Heart right ventricle (tissue), 16 donors: ENCODE results near the gene TMEM256. TPM values are rescaled to one million over a fixed set of nuclear protein-coding genes. Genes with fewer than 3 reads are reported as not detected.

Experiments used
- ATAC-seq, 8 donors: fragments of 200-7000 bp; cut with Tn5 transposase; one replicate each; pipeline ENCODE4 v1.9.1; 2020; ENCODE audit warnings: mild to moderate bottlenecking in 8 of 8, moderate library complexity in 8 of 8, moderate number of reproducible peaks in 1 of 8
- DNase-seq, 2 donors: peaks; one replicate each; pipeline ENCODE4 v3.0.0-alpha.2; 2020
- H3K27ac ChIP-seq, 10 donors: fragments of 200-600 bp; sonication (generic) in 2 of 10; one replicate each; pipeline versions ENCODE4 v1.5.0 to v1.8.0; 2020 to 2022; ENCODE audit warnings: mild to moderate bottlenecking in 3 of 10
- H3K27me3 ChIP-seq, 7 donors: fragments of 200-600 bp; one replicate each; pipeline ENCODE4 v1.8.0; 2021 to 2022; ENCODE audit warnings: mild to moderate bottlenecking in 2 of 7
- H3K36me3 ChIP-seq, 9 donors: fragments of 200-600 bp; sonication (generic) in 1 of 9; one replicate each; pipeline versions ENCODE4 v1.5.0 to v1.8.0; 2020 to 2022; ENCODE audit warnings: mild to moderate bottlenecking in 2 of 9
- H3K4me1 ChIP-seq, 9 donors: fragments of 200-600 bp; sonication (generic) in 1 of 9; one replicate each; pipeline versions ENCODE4 v1.5.0 to v1.8.0; 2020 to 2022; ENCODE audit warnings: mild to moderate bottlenecking in 4 of 9
- H3K4me3 ChIP-seq, 10 donors: fragments of 200-600 bp; sonication (generic) in 2 of 10; one replicate each; pipeline versions ENCODE4 v1.5.0 to v1.8.0; 2020 to 2022; ENCODE audit warnings: mild to moderate bottlenecking in 7 of 10, moderate library complexity in 2 of 10
- H3K9me3 ChIP-seq, 11 donors: fragments of 200-600 bp in 10 of 11; sonication (generic) in 2 of 11; one replicate each; pipeline versions ENCODE4 v1.5.0 to v1.8.0; 2013 to 2022; ENCODE audit warnings: mild to moderate bottlenecking in 2 of 11, control low read depth in 1 of 11, moderate library complexity in 1 of 11
- CTCF ChIP-seq, 9 donors: fragments of 200-600 bp; sonication (generic) in 2 of 9; IDR thresholded peaks; one replicate each; pipeline versions ENCODE4 v1.5.0 to v1.8.0; 2021 to 2022; ENCODE audit warnings: antibody characterized with exemption in 9 of 9, mild to moderate bottlenecking in 5 of 9, moderate library complexity in 1 of 9
- WGBS, 2 donors: extraction: QIAGEN DNeasy Blood & Tissue Kit; methylation state at CpG; one replicate each; pipeline ENCODE4 v1.1.7; 2013; ENCODE audit warnings: inconsistent platforms in 1 of 2; 5-methylcytosine and 5-hydroxymethylcytosine counted together
- intact Hi-C, 10 donors: fragments of 100-400 bp; cut with DNase I; formaldehyde crosslinking; loops; one replicate each; pipeline versions ENCODE4 v1.11.1 to v1.14.2; 2022
- polyA plus RNA-seq, 2 donors: library from polyadenylated mRNA; stranded (reverse); fragments of 200-250 nt; gene quantifications; one replicate each; pipeline ENCODE4 v1.2.3, GENCODE V29; 2013
- total RNA-seq, 10 donors: library from RNA; stranded (reverse); fragmentation: NEBNext Ultra II Directional in 3 of 10; extraction: Animal tissue kit (Norgen Biotek cat#: 25700) in 3 of 10; gene quantifications; one replicate each; pipeline versions ENCODE4 v1.2.1 to v1.2.4, GENCODE V29; 2021 to 2023
- donor health status: Arrhythmogenic right ventricular cardiomyopathy.
- donor health status: ischemic (EF 13 %, LVEDD 7.1; RV severe dilation, severe dysfunction).
- donor health status: healthy with polysubstance abuse.
- donor health status: DM: no; HTN: yes; CAD: no.
- donor health status: DM: no; HTN: no; CAD: no.
- donor health status: ischemic (EF 25% LVEDD 6.9; RV normal size, moderate dysfunction).
- donor health status: ischemic (EF 25% LVEDD 5.7; RV mildly dilated, moderate dysfunction).
- donor health status: healthy.
- donor health status: DM: yes; HTN: yes; CAD: no.
- donor health status: Ischemic cardiomyopathy.
- donor health status: ischemic (EF 35%, LVEDD 5.7; RV mildly dilated, moderate dysfunction).
- donor health status: nonischemic (EF 11% LVEDD 7.7; RV severe dilation, severe dysfunction).
- donor health status: DM: yes; HTN: yes; CAD: no.
- donor health status: PGD.
- donor health status: ischemic (EF 29% LVEDD 5.4; RV normal size, mild dysfunction).
- donor health status: nonischemic (EF 23%, LVEDD 6.1; RV moderate dilation, normal function).

TMEM256 gene
- total and polyA plus RNA-seq, 12 donors, result 61.8 to 169 (median 75.5) TPM

GRCh38 chr17:7403727-7403976 is 245 bp downstream of the TMEM256 start:
- DNase-seq (peak in 1 of 2 donors; percentile 73), ATAC-seq (peak; percentile 44 to 74 (median 64))
- no peak for TF ChIP-seq CTCF (IDR thresholded peaks at IDR 0.05)
- Histone ChIP-seq H3K36me3 (peaks cover 0 to 7% (median 0%) of the 10 kb centered on the region in 9 donors), H3K27me3 (peaks cover 0 to 17% (median 0%) of the 10 kb centered on the region in 7 donors), H3K4me3 (peak overlapping the region; percentile 50 to 87 (median 68)), H3K27ac (peak overlapping the region; percentile 80 to 96 (median 88)), H3K9me3 (no peaks in the 10 kb centered on the region), H3K4me1 (peaks cover 13 to 28% (median 19%) of the 10 kb centered on the region in 9 donors)
- WGBS, 2 donors, result 0% methylated on average over 13 of the region's 13 CpGs
- intact Hi-C loops, result loop anchor here in 4 of 10 donors (2.0 to 5.0 kb wide), 3 partner anchors 34 to 96 kb away; partner anchors contain the start of genes FGF11 (in 2 of the 4), TMEM102 (in 2 of the 4), EIF5A (in 1 of the 4) and TMEM95 (in 1 of the 4)

DNA sequence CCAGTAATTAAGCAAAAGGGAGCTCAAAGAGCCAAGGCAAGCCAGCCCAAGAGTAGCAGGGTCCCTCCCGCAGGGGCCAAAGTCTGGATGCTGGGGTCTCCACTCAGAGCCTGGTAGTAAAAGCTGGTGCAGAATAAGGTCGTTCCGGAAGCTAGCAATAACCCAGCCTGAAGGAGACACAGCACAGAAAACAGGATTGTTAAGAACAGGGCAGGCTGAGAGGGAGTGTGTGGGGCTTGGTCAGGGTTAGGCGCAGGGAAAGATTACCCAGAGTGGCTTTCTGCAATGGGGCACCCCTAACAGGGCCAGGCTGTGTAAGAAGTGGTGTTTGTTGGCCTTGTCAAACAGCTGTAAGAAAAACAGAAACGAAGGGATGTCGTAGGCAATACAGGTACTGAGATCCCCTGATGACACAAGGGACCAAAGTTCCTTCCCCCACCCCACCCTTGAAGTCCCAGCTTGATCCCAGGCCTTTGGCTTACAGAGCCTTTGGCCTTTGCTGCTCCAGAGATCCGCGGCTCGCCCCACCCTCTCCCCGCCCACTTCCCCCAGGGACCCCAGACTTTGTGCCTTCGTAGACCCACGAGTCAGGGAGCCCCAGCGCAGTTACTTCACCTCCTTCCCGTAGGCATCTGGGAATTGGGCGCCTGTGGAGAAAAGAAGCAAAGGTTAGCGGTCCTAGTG is 712 bp downstream of the TMEM256 start:
- Histone ChIP-seq H3K9me3 (no peaks in the 10 kb centered on the region), H3K27me3 (peaks cover 0 to 17% (median 0%) of the 10 kb centered on the region in 7 donors), H3K27ac (peak overlapping the region; percentile 80 to 96 (median 88)), H3K4me3 (peak overlapping the region; percentile 50 to 87 (median 68)), H3K36me3 (peaks cover 0 to 6% (median 0%) of the 10 kb centered on the region in 9 donors), H3K4me1 (peaks cover 13 to 28% (median 19%) of the 10 kb centered on the region in 9 donors)
- TF ChIP-seq CTCF (IDR thresholded peaks at IDR 0.05), result no peak
- ATAC-seq (peak in 6 of 8 donors; percentile 5 to 27 (median 16)), DNase-seq (peak; percentile 74)
- 8 to 10% methylated on average over 16 of the region's 16 CpGs for WGBS, 2 donors
- intact Hi-C loops, result loop anchor here in 4 of 10 donors (2.0 to 5.0 kb wide), 3 partner anchors 34 to 96 kb away; partner anchors contain the start of genes FGF11 (in 2 of the 4), TMEM102 (in 2 of the 4), EIF5A (in 1 of the 4) and TMEM95 (in 1 of the 4)

GRCh38 chr17:7398612-7399011 is 5.3 kb downstream of the TMEM256 start:
- intact Hi-C loops, result no loop called here
- Histone ChIP-seq H3K36me3 (peaks cover 0 to 6% (median 0%) of the 10 kb centered on the region in 9 donors), H3K27ac (no peak overlapping the region), H3K9me3 (no peaks in the 10 kb centered on the region), H3K4me3 (no peak overlapping the region), H3K4me1 (peaks cover 7 to 31% (median 27%) of the 10 kb centered on the region in 9 donors), H3K27me3 (no peaks in the 10 kb centered on the region)
- 81 to 88% methylated on average over 2 of the region's 2 CpGs for WGBS, 2 donors
- no peak for TF ChIP-seq CTCF (IDR thresholded peaks at IDR 0.05)
- DNase-seq, result no peak
- no peak for ATAC-seq

GRCh38 chr17:7396147-7396546 is 7.8 kb downstream of the TMEM256 start:
- no peak for DNase-seq
- WGBS, 2 donors, result 85 to 97% methylated on average over 4 of the region's 4 CpGs
- no peak overlapping the region for H3K4me3 ChIP-seq
- no peak for TF ChIP-seq CTCF (IDR thresholded peaks at IDR 0.05)
- H3K27me3 ChIP-seq, result no peaks in the 10 kb centered on the region
- peaks cover 0 to 28% (median 20%) of the 10 kb centered on the region in 9 donors for H3K4me1 ChIP-seq
- H3K36me3 ChIP-seq, result peaks cover 0 to 17% (median 0%) of the 10 kb centered on the region in 9 donors
- intact Hi-C loops, result no loop called here
- H3K27ac ChIP-seq, result no peak overlapping the region
- no peaks in the 10 kb centered on the region for H3K9me3 ChIP-seq
- no peak for ATAC-seq
